ENCODE measurements around the gene FAM174B. TPM values are rescaled to one million over a fixed set of nuclear protein-coding genes. Genes with fewer than 3 reads are reported as not detected.

Gene FAM174B
- total RNA-seq, 3 donors from 2014 or later (not counting 1 experiment from before 2014, with no cell fraction given) = 0.68 to 2.6 (median 0.88) TPM

DNA sequence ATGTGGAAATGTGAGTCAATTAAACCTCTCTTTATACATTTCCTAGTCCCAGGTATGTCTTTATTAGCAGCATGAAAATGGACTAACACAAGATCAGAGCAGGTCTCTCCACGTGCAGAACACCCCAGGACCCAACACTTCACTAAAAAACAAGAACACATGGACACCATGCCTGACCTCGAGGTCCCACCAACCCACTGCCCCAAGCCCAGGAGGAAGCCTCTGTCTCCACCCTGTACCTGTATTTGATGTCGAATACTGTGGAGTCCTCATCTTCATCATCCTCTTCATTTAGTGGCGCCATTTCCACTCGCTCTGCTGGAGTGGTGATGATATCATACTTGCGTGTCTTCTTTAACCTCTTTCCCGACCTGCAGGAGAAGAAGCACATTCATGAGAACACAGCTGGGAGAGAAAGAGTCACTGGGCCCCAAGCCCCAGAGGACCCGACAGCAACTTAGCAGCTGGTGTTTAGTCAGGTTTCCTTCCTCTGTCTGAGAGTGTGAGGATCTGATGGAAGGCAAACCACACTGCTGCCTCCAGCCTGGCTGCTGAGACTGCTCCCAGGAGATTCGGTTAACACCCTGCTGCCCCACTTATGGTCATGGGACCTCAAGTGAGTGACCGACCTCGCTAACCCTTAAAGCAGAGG is 25.5 kb downstream of the FAM174B start:
- no peak for ATAC-seq
- no peaks in the 10 kb centered on the region for H3K27me3 ChIP-seq (ENCODE audit: control insufficient read depth, insufficient read depth, low read length)
- no peaks in the 10 kb centered on the region for H3K9me3 ChIP-seq (ENCODE audit: control insufficient read depth, insufficient read depth, low read length)
- H3K4me1 Mint-ChIP-seq = no peaks in the 10 kb centered on the region
- intact Hi-C loops (cut with micrococcal nuclease) = no loop called here
- no peak overlapping the region for H3K27ac ChIP-seq (ENCODE audit: low read length)
- H3K36me3 Mint-ChIP-seq = no peaks in the 10 kb centered on the region
- no peak for DNase-seq
- no peak overlapping the region for H3K4me3 Mint-ChIP-seq
- WGBS (ENCODE audit: insufficient coverage) = 57% methylated on average over 11 of the region's 11 CpGs
- no peaks in the 10 kb centered on the region for H3K4me1 ChIP-seq (ENCODE audit: control insufficient read depth, insufficient read depth, low read length)
- no peak overlapping the region for H3K4me3 ChIP-seq (ENCODE audit: low read length)
- H3K27me3 Mint-ChIP-seq (ENCODE audit: low read depth in 2 of 2) = no peaks in the 10 kb centered on the region
- H3K27ac Mint-ChIP-seq = no peak overlapping the region
- H3K36me3 ChIP-seq (ENCODE audit: control insufficient read depth, insufficient read depth, low read length) = no peaks in the 10 kb centered on the region
- no peaks in the 10 kb centered on the region for H3K9me3 Mint-ChIP-seq
- TF ChIP-seq, protein P1, sequence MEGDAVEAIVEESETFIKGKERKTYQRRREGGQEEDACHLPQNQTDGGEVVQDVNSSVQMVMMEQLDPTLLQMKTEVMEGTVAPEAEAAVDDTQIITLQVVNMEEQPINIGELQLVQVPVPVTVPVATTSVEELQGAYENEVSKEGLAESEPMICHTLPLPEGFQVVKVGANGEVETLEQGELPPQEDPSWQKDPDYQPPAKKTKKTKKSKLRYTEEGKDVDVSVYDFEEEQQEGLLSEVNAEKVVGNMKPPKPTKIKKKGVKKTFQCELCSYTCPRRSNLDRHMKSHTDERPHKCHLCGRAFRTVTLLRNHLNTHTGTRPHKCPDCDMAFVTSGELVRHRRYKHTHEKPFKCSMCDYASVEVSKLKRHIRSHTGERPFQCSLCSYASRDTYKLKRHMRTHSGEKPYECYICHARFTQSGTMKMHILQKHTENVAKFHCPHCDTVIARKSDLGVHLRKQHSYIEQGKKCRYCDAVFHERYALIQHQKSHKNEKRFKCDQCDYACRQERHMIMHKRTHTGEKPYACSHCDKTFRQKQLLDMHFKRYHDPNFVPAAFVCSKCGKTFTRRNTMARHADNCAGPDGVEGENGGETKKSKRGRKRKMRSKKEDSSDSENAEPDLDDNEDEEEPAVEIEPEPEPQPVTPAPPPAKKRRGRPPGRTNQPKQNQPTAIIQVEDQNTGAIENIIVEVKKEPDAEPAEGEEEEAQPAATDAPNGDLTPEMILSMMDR (IDR thresholded peaks at IDR 0.05) = no peak

DNA sequence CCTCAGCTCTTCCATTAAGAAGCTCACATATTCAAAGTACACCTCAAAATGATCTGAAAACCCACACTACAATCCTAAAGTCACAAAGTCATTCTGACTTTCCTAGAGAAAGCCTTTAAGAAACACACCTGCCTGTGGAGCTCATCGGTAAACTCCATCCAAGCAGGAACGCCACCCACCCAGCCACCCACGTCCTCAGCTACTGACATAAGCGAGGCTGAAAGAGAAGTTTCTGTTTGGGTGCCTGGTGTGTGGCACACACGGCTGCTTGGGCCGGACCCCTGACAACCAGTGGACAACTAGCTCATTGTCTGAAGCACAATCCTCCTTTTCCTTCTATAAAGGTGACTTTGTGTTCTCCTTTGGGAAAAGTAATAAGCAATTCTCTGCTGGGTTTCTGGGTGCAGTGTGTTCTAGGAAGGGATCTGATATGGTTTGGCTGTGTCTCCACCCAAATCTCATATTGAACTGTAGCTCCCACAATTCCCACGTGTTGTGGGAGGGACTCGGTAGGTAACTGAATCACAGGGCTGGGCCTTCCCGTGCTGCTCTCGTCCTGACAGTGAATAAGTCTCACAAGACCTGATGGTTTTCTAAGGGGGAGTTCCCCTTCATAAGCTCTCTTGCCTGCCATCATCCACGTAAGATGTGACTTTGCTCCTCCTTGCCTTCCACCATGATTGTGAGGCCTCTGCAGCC is 26.1 kb downstream of the FAM174B start:
- no peak overlapping the region for H3K27ac Mint-ChIP-seq

DNA sequence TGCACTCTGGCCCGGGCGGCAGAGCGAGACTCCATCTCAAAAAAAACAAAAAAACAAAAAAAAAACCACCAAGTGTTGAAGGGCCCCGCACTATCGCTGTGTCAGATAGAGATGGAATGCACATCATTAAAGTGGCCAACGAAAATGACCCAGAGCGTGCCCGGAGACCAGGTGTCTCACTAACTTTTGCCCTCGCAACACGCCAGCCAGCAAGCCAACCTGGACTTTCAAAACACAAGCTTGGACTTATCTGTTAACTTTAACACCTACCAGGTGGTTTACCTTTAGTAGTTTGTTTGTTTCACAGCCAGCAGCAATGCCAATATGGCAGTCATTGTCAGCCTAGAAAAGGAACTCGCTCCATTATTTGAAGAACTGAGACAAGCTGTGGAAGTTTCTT is 28.6 kb downstream of the FAM174B start:
- H3K4me1 Mint-ChIP-seq = no peaks in the 10 kb centered on the region
- no peak overlapping the region for H3K27ac ChIP-seq (ENCODE audit: low read length)
- intact Hi-C loops (cut with micrococcal nuclease) = no loop called here
- WGBS (ENCODE audit: insufficient coverage) = 94% methylated on average over 11 of the region's 11 CpGs
- no peaks in the 10 kb centered on the region for H3K36me3 ChIP-seq (ENCODE audit: control insufficient read depth, insufficient read depth, low read length)
- no peaks in the 10 kb centered on the region for H3K27me3 Mint-ChIP-seq (ENCODE audit: low read depth in 2 of 2)
- H3K9me3 Mint-ChIP-seq = no peaks in the 10 kb centered on the region
- TF ChIP-seq, protein P1 (IDR thresholded peaks at IDR 0.05) = no peak
- H3K36me3 Mint-ChIP-seq = no peaks in the 10 kb centered on the region
- H3K4me3 Mint-ChIP-seq = no peak overlapping the region
- no peaks in the 10 kb centered on the region for H3K9me3 ChIP-seq (ENCODE audit: control insufficient read depth, insufficient read depth, low read length)
- no peaks in the 10 kb centered on the region for H3K27me3 ChIP-seq (ENCODE audit: control insufficient read depth, insufficient read depth, low read length)
- DNase-seq = no peak
- no peak overlapping the region for H3K4me3 ChIP-seq (ENCODE audit: low read length)
- ATAC-seq = no peak
- H3K4me1 ChIP-seq (ENCODE audit: control insufficient read depth, insufficient read depth, low read length) = no peaks in the 10 kb centered on the region
- no peak overlapping the region for H3K27ac Mint-ChIP-seq

More for the DNA sequence above, 26.1 kb downstream of the FAM174B start:
- no peaks in the 10 kb centered on the region for H3K27me3 Mint-ChIP-seq (ENCODE audit: low read depth in 2 of 2)
- 68% methylated on average over 10 of the region's 11 CpGs for WGBS (ENCODE audit: insufficient coverage)
- no peak overlapping the region for H3K4me3 ChIP-seq (ENCODE audit: low read length)
- no peaks in the 10 kb centered on the region for H3K36me3 ChIP-seq (ENCODE audit: control insufficient read depth, insufficient read depth, low read length)
- H3K27ac ChIP-seq (ENCODE audit: low read length) = no peak overlapping the region
- TF ChIP-seq, protein P1 (IDR thresholded peaks at IDR 0.05) = no peak
- no peaks in the 10 kb centered on the region for H3K4me1 Mint-ChIP-seq
- H3K9me3 ChIP-seq (ENCODE audit: control insufficient read depth, insufficient read depth, low read length) = no peaks in the 10 kb centered on the region
- H3K9me3 Mint-ChIP-seq = no peaks in the 10 kb centered on the region
- no peak overlapping the region for H3K4me3 Mint-ChIP-seq
- DNase-seq (no peak), ATAC-seq (no peak)
- no peaks in the 10 kb centered on the region for H3K27me3 ChIP-seq (ENCODE audit: control insufficient read depth, insufficient read depth, low read length)
- intact Hi-C loops (cut with micrococcal nuclease) = no loop called here
- H3K4me1 ChIP-seq (ENCODE audit: control insufficient read depth, insufficient read depth, low read length) = no peaks in the 10 kb centered on the region
- H3K36me3 Mint-ChIP-seq = no peaks in the 10 kb centered on the region

Measured in natural killer cell (primary cell).